ENCODE results near the gene SORCS2.

GRCh38 chr4:7210824-7211223, 18.5 kb downstream of the SORCS2 start:
- TF ChIP-seq HDAC2 (IDR thresholded peaks at IDR 0.05; ENCODE audit: borderline replicate concordance in 1 of 2, low read depth in 2 of 2, low read length in 2 of 2), result no peak
- TF ChIP-seq CTCF (IDR thresholded peaks at IDR 0.05; ENCODE audit: control extremely low read depth in 1 of 3, insufficient read depth in 1 of 3, low read depth in 1 of 3, low read length in 3 of 3), result no peak
- no peak for TF ChIP-seq EZH2 (IDR thresholded peaks at IDR 0.05; ENCODE audit: low read depth, low read length, severe bottlenecking)
- no peak for TF ChIP-seq TAF1 (IDR thresholded peaks at IDR 0.05; ENCODE audit: low read depth, low read length)
- TF ChIP-seq KDM1A (IDR thresholded peaks at IDR 0.05; ENCODE audit: borderline replicate concordance, low read length), result no peak
- no peak for TF ChIP-seq MAX (IDR thresholded peaks at IDR 0.05)
- TF ChIP-seq SAP30 (IDR thresholded peaks at IDR 0.05; ENCODE audit: insufficient read depth, insufficient replicate concordance, low read length), result no peak
- TF ChIP-seq POLR2A (IDR thresholded peaks at IDR 0.05; ENCODE audit: control extremely low read depth in 1 of 2, low read depth in 2 of 2, low read length in 2 of 2), result no peak
- TF ChIP-seq BRCA1 (IDR thresholded peaks at IDR 0.05; ENCODE audit: low read depth, low read length), result no peak
- no peak for TF ChIP-seq POLR2AphosphoS5 (IDR thresholded peaks at IDR 0.05; ENCODE audit: low read depth, low read length)
- TF ChIP-seq GABPA (IDR thresholded peaks at IDR 0.05; ENCODE audit: borderline replicate concordance, insufficient read depth, low read length), result no peak
- TF ChIP-seq RFX5 (IDR thresholded peaks at IDR 0.05; ENCODE audit: borderline replicate concordance, low read depth, low read length), result no peak
- no peak for TF ChIP-seq CREB1 (IDR thresholded peaks at IDR 0.05)
- TF ChIP-seq MAFK (IDR thresholded peaks at IDR 0.05; ENCODE audit: low read depth, low read length), result no peak
